ENCODE measurements around the gene PLEKHF1. TPM values are rescaled to one million over a fixed set of nuclear protein-coding genes. Genes with fewer than 3 reads are reported as not detected.

The PLEKHF1 gene
- total and polyA plus RNA-seq, 2 donors (not counting 1 experiment from before 2014, with no cell fraction given) = 5.2 to 72.5 TPM

- Histone ChIP-seq H3K4me2 (ENCODE audit: extremely low read depth, insufficient read depth, low read length) (no peak overlapping the region), H3K27me3 (ENCODE audit: control insufficient read depth, insufficient read depth, low read length) (no peaks in the 10 kb centered on the region), H3K79me2 (ENCODE audit: control insufficient read depth, insufficient read depth, low read length) (peaks cover 33% of the 10 kb centered on the region), H3K36me3 (ENCODE audit: control insufficient read depth, insufficient read depth, low read length) (peaks cover 19% of the 10 kb centered on the region), H3K9ac (ENCODE audit: insufficient read depth, low read length) (no peak overlapping the region), H4K20me1 (ENCODE audit: control insufficient read depth, extremely low read depth, insufficient read depth, low read length) (peaks cover 2% of the 10 kb centered on the region), H2AFZ (ENCODE audit: low read length) (no peak overlapping the region), H3K9me3 (ENCODE audit: control insufficient read depth, insufficient read depth, low read depth, low read length) (no peaks in the 10 kb centered on the region), H3K4me1 (ENCODE audit: control insufficient read depth, extremely low read depth, insufficient read depth, low read length) (peaks cover 9% of the 10 kb centered on the region), H3K27ac (ENCODE audit: insufficient read depth, low read length) (no peak overlapping the region), H3K4me3 (replicated peaks in 1 of 4; ENCODE audit: control extremely low read depth in 1 of 4, insufficient read depth in 1 of 4, low read depth in 3 of 4, low read length in 4 of 4) (no peak overlapping the region)
- TF ChIP-seq CTCF (conservative IDR thresholded peaks at IDR 0.05 in 1 of 2, IDR thresholded peaks at IDR 0.05 in 1 of 2; ENCODE audit: low read depth in 1 of 2, low read length in 2 of 2) = no peak
- TF ChIP-seq EZH2 (IDR thresholded peaks at IDR 0.05; ENCODE audit: low read length, missing control alignments) = no peak
- DNase-seq (ENCODE audit: low read depth in 2 of 2) = no peak
Observed at GRCh38 chr19:29674374-29675119, 9.3 kb downstream of the PLEKHF1 start.

- H3K9me3 ChIP-seq (ENCODE audit: control insufficient read depth, insufficient read depth, low read depth, low read length) = no peaks in the 10 kb centered on the region
- no peaks in the 10 kb centered on the region for H3K27me3 ChIP-seq (ENCODE audit: control insufficient read depth, insufficient read depth, low read length)
- H4K20me1 ChIP-seq (ENCODE audit: control insufficient read depth, extremely low read depth, insufficient read depth, low read length) = peaks cover 2% of the 10 kb centered on the region
- no peak for DNase-seq (ENCODE audit: low read depth in 2 of 2)
- H3K36me3 ChIP-seq (ENCODE audit: control insufficient read depth, insufficient read depth, low read length) = peaks cover 19% of the 10 kb centered on the region
- no peak overlapping the region for H3K4me2 ChIP-seq (ENCODE audit: extremely low read depth, insufficient read depth, low read length)
- H2AFZ ChIP-seq (ENCODE audit: low read length) = no peak overlapping the region
- H3K9ac ChIP-seq (ENCODE audit: insufficient read depth, low read length) = no peak overlapping the region
- peaks cover 30% of the 10 kb centered on the region for H3K79me2 ChIP-seq (ENCODE audit: control insufficient read depth, insufficient read depth, low read length)
- H3K27ac ChIP-seq (ENCODE audit: insufficient read depth, low read length) = no peak overlapping the region
- no peak overlapping the region for H3K4me3 ChIP-seq (replicated peaks in 1 of 4; ENCODE audit: control extremely low read depth in 1 of 4, insufficient read depth in 1 of 4, low read depth in 3 of 4, low read length in 4 of 4)
- no peak for TF ChIP-seq EZH2 (IDR thresholded peaks at IDR 0.05; ENCODE audit: low read length, missing control alignments)
- no peak for TF ChIP-seq CTCF (conservative IDR thresholded peaks at IDR 0.05 in 1 of 2, IDR thresholded peaks at IDR 0.05 in 1 of 2; ENCODE audit: low read depth in 1 of 2, low read length in 2 of 2)
- H3K4me1 ChIP-seq (ENCODE audit: control insufficient read depth, extremely low read depth, insufficient read depth, low read length) = peaks cover 9% of the 10 kb centered on the region
Observed at GRCh38 chr19:29675120-29675649, 9.9 kb downstream of the PLEKHF1 start.

GRCh38 chr19:29675650-29676186, 10.5 kb downstream of the PLEKHF1 start:
- Histone ChIP-seq H3K9me3 (ENCODE audit: control insufficient read depth, insufficient read depth, low read depth, low read length) (no peaks in the 10 kb centered on the region), H3K36me3 (ENCODE audit: control insufficient read depth, insufficient read depth, low read length) (peaks cover 18% of the 10 kb centered on the region), H2AFZ (ENCODE audit: low read length) (no peak overlapping the region), H4K20me1 (ENCODE audit: control insufficient read depth, extremely low read depth, insufficient read depth, low read length) (peaks cover 2% of the 10 kb centered on the region), H3K9ac (ENCODE audit: insufficient read depth, low read length) (no peak overlapping the region), H3K27ac (ENCODE audit: insufficient read depth, low read length) (no peak overlapping the region), H3K79me2 (ENCODE audit: control insufficient read depth, insufficient read depth, low read length) (peaks cover 27% of the 10 kb centered on the region), H3K4me2 (ENCODE audit: extremely low read depth, insufficient read depth, low read length) (no peak overlapping the region), H3K4me1 (ENCODE audit: control insufficient read depth, extremely low read depth, insufficient read depth, low read length) (peaks cover 9% of the 10 kb centered on the region), H3K4me3 (replicated peaks in 1 of 4; ENCODE audit: control extremely low read depth in 1 of 4, insufficient read depth in 1 of 4, low read depth in 3 of 4, low read length in 4 of 4) (no peak overlapping the region), H3K27me3 (ENCODE audit: control insufficient read depth, insufficient read depth, low read length) (no peaks in the 10 kb centered on the region)
- TF ChIP-seq EZH2 (IDR thresholded peaks at IDR 0.05; ENCODE audit: low read length, missing control alignments) = no peak
- no peak for TF ChIP-seq CTCF (conservative IDR thresholded peaks at IDR 0.05 in 1 of 2, IDR thresholded peaks at IDR 0.05 in 1 of 2; ENCODE audit: low read depth in 1 of 2, low read length in 2 of 2)
- DNase-seq (ENCODE audit: low read depth in 2 of 2) = no peak

Data from fibroblast of lung (primary cell).